ENCODE results near the gene ABAT.
"Not testable (repeated sequence)": the region's sequence is repeated elsewhere in the genome, so short reads cannot be mapped to it uniquely, and the experiment has no call there.

ABAT gene

DNA sequence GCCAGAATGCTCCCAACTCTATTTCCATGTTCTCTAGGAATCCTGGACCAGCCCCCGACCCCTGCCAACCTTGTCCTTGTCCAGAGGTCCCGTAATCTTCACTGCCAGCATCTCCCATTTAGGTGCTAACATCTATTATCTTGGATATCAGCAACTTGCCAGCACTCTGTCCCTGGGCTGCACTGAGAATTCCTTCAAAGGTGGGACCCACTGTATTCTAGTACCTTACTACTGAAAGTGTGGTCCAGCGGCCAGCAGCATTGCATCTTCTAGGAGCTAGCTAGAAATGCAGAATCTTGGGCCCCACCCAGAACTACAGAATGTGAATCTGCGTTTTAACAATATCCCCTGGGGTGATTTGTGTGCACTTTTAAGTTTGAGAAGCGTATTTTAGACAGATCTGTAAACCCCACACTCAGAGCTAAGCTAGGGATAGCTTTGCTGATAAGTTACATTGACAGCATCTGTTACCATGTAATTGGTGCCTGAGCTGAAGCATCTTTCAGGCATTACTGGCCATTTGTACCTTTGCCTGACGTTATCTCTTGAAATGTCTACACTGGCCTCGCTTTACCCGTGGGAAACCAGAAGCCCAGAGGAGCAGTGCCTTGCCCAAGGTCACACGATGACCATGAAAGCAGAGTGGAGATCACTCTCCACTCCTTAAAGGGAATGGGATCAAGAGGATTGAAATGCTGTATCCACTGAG, 8.3 kb downstream of the ABAT start:
- DNase-seq (ENCODE audit: low spot score): no peak

DNA sequence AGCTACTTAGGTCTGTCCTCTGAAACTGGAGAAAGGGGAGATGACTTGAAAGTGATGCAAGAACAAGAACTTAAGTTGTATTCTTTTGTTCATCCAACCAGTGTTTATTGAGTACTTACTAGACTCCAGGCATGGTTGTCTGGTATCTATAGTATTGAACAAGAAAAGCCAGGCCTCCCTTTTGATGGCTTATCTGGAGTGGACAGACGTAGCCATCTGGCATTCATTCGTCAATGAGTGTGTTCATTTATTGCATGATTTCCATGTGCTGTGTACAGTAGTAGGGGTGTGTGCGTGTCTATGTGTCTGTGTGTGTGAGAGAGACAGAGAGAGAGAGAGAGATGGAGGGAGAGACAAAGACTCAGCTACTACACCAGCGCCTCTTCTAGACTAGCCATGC, 9.2 kb downstream of the ABAT start:
- DNase-seq (ENCODE audit: low spot score): no peak

DNA sequence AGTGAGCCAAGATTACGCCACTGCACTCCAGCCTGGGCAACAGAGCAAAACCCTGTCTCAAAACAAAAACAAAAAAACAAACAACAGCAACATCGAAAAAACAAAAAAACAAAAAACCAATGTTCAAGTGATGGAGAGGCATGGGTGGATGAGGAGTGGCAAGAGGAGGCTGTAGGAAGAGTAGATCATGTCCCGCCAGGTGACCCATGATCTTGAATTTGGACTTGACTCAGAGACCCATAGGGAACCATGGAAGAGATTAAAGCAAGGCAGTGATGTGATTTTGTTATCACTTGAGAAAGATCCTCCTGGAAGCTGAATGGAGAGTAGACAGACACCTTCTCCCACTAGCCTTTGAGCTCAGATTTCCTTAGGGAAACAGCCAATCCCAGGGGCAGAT, 11.2 kb downstream of the ABAT start:
- no peak for DNase-seq (ENCODE audit: low spot score)

DNA sequence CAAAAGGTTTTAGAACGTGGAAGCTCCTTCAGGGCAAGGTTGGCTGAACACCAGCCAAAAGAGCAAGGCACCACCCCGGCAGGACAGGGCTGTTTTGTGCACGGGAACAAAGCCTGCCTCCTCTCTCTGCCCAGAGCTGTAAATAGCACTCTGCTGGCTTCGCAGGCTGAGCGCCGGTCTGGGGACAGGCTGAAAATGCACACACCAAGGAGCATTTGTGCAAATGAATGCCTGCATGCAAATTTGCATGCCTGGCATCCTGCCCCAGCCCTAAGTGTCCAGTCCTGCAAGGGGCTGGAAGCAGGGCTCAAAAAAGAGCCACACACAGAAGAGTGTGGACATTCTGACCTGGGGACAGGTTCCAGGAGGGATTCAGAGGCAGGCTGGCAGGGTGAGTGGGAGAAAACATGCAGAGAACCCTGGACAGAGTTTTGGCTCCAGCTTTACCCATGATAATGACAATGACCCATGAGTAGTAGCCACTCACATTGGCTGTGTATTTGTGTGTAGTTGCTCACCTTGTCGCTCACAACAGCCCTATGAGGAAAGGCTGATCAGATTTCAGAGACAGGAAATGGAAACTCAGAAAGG, 11.7 kb downstream of the ABAT start:
- no peak for DNase-seq (ENCODE audit: low spot score)

DNA sequence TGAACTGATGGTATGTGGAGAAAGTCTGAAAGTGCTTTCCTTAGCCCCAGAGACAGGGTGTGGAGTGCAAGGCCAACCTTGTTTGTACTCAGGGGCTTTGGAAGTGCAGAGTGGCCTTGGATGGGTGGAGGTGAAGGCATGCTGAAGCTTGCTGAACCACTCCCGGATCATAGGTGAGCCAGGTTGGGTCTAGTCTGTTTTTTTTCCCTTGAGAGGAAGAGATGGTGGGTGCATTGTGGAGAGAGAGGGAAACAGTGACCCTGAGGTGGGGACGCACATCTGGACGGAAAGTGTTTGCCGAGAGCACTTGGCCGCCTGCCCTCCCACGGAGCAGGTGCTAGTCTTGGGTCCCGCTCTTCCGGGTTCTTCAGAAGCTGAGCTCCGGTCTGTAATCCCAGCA, 12.5 kb downstream of the ABAT start:
- DNase-seq (ENCODE audit: low spot score): no peak

DNA sequence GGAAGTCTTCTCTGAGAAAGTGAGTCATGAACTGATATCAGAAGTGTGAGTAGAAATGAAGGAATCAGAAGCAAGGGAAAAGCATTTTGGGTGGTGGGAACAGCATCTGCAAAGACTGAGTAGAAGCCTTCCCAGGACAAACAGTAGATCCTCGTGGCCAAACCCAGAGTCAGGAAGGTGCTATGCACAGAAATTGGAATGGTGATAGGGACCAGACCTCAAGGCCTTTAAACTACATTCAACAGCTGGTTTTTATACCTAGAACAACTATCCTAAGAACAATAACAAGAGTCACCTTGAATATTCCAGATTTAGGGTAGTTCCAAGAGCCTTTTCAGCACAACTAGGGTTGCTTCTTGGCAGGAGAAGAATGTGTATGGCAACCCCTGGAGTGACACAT, 15.3 kb downstream of the ABAT start:
- no peak for DNase-seq (ENCODE audit: low spot score)

DNA sequence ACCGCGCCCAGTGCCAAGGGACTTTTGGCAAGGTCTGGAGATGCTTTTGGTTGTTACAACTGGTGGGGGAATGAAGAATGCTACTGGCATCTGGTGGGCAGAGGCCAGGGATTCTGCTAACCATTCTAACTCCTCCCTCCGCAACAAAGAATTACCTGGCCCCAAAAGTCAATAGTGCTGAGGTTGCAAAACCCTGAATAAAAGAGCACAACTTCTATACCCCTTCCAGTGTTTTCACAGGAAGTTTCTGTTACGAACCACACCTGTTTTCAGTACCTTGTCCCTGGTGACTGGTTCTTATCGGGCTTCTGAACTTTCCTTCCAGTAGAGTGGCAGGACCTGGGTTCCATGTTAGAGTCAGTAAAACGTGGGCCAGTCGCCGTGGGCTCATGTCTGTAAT, 17.3 kb downstream of the ABAT start:
- DNase-seq (ENCODE audit: low spot score): no peak

DNA sequence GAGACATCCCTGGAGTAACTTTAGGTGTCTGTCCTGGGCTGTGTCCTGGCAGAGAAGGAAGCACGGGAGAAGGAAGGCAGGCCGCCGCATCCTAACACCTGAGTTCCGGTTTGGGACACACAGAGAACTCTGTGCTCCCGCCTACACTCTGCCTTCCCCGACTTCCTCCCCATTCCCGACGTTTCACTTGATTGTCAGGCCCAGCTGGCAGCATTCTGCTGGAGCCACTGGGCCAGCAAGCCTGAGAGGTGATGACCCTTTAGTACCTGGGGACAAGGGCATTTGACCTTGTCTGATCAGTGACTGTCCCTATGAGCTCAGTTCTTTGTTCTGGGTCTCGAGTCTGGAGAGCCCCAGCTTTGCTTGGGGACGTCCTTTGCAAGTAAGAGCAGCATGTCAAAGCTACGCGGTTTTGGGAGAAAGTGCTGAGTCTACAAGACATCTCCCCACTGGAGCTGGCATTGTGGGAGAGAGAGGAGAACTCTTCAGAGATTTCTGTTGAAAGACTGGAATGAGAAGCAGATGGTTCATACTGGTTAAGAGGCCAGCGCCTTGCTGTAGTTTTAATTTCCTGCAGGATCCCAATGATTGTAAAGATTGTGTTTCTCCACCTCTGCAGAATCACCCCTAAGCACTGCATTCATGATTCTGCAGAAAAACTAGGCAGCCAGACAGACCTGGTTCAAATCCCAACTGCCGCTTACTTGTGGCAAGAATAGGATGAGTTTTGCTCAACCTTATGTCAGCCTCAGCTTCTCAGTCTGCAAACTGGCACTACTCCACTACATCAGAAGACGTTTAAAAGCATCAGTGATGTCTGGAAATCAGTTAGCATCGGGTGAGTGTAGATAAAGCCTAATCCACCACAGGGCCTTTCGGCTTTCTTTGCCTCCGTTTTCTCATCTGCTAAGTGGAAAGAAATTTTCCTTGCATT, 20.6 kb downstream of the ABAT start:
- DNase-seq (ENCODE audit: low spot score): no peak

DNA sequence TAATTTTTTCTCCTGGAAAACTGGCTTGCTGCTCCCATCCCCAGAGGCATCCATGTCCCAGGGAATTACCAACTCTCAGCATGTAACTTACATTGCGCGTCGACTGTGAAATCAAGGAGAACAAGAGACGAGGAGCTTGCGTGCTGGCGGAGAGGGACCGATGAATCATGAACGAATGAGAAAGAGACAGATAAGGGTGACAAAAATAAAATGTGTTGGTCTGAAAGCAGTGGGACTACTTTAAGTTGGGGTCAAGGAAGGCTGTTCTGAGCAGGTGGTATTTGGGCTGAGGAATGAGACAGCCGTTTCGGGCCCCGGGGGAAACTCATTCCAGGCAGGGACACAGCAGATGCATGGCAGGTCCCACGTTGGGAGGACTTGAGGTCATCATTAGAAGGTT, 22.5 kb downstream of the ABAT start:
- no peak for DNase-seq (ENCODE audit: low spot score)

DNA sequence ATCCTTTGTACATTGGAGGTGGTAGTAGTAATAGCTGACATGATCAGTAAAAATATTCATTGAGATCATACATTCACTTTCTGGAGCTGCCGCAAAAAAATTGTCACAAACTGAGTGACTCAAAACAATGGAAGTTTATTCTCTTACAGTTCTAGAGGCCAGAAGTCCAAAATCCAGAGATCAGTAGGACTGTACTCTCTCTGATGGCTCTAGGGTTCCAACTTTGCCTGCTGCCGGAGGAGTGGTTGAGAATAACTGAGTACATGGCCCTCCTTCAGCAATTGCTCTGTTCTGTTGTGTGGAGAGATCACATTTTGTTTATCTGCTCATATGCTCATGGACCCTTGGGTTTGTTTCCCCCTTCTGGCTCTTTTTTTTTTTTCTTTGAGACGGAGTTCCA, 23.5 kb downstream of the ABAT start:
- DNase-seq (ENCODE audit: low spot score): no peak

DNA sequence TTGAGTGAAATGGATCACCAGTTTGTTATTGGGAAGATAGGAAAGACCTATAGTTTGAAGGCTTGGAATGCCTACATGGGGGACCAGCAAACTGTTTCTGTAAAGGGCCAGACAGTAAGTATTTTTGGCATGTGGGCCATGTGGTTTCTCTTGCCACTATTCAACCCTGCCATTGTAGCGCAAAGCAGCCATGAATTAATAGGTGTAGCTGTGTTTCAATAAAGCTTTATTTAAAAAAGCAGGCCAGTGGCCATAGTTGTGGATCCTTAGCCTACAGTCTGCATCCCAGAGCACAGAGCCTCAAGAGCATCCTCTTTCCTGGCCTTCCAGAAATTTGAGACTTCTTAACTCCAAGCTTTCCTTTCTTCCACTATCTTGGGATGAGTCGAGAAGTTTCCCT, 29.3 kb downstream of the ABAT start:
- DNase-seq (ENCODE audit: low spot score): no peak

DNA sequence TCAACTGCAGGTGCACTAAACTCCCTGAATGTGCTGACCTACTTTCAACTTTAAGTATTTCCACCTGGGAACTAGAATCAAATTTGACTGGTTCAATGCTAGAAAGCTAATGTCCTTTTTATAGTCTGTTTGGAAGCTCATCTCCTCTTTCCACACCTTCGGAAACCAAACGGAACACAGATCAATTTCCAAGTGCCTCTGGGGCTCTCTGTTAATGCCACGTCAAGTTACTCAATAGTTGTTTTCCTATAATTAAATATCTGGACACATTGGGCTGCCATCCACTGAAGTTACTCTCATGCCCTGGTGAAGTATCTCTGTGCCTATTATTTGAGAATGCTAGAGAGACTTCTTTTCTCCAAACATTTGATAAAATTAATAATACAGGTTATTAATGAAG, 29.7 kb downstream of the ABAT start:
- DNase-seq (ENCODE audit: low spot score): no peak

DNA sequence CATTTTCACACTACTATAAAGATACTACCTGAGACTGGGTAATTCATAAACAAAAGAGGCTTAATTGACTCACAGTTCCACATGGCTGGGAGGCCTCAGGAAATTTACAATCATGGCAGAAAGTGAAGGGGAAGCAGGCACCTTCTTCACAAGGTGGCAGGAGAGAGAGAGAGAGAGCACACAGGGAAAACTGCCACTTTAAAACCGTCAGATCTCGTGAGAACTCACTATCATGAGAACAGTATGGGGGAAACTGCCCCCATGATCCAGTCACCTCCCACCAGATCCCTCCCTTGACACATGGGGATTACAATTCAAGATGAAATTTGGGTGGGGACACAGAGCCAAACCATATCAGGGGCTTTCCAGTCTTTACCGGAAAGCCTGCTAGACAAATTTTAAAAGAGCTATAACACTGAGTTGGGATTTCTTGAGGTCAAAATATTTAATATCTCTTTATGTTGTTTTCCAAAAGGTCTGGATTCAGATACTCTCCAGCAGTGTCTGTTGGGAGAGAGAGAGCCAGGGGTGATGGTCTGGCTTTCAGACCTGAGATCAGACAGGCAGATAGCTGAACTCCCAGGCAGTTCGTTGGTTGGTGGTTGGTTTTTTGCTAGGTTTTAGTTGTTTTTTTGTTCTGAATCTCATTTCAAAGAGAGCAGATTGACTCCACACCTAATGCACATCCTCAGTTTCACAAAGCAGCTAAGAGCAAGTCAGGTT, 30.8 kb downstream of the ABAT start:
- DNase-seq (ENCODE audit: low spot score): not testable (repeated sequence)

DNA sequence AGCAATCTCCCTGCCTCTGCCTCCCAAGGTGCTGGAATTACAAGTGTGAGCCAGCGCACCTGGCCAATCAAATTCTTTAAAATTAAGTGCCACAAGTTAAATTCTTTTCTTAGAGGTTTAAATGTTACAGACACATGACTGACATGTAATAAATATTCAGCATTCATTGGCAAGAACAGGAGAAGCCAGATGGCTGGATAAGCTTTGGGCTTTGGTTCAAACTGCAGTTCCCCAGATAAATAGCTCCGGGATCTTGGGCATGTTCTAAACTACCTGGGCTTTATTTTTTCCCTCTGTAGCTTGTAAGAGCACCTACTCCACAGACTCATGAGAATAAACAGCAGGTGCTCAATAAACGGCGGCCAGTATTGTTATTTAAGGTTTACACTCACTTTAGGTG, 34.1 kb downstream of the ABAT start:
- no peak for DNase-seq (ENCODE audit: low spot score)

DNA sequence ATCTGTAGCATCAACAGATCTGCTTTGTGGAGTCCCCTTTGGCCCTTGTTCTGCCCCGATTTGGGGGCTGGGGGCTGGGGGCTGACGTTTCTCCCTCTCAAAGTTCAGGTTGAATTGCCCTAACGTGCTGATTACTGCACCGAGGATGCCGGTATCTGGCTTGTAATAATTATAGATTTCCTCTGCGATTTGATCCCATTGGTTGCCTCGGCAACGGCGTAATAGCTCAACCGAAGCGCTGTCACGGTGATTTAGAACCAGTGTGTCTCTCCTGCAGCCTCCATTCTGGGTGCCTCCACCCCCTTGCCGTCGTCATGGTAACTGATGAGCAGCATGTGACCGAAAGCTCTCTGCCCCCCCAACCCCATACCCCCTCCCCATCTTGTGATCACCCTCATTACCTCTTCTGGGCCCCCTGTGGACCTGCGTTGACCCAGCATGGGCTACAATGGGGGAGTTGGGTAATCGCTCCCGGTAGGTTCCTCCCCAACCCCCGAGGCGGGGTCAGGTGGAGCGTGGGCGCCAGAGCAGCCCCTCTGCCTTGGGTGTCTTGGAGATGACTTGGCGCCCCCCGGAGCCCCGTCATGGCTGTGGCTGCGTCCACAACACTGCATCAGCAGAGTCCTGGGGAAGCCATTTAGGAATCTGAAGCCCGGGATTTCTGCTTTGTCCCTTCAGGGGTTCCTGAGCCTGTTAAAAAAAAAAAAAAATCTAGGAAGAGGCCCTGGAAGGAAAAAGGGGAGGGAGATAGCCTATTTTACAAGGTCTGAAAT, 38.4 kb downstream of the ABAT start:
- DNase-seq (ENCODE audit: low spot score): no peak

DNA sequence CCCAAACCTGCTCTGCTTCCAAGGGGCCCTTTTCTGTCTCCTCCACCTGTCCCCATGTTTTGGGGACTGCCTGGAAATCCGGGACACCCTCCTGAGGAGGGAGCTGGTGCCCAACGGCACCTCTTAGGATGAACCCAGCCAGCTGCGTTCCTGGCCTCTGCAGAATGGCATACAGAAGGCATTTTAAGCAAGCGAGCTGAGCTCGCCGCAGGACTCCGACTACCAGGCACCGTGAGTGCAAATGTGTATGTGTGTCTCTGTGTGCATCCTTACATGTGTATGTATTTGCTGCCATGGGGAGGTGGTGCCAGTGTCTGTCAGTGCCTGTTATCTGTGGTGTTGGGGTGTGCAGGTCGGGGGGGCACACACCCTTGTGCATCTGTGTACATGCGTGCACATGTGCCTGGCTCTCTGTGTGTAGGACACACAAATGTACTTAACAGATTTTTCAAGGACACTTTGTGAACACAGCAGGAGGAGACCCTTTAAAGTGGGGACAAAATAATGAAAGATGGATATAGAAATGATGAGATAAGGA, 39.3 kb downstream of the ABAT start:
- no peak for DNase-seq (ENCODE audit: low spot score)

DNA sequence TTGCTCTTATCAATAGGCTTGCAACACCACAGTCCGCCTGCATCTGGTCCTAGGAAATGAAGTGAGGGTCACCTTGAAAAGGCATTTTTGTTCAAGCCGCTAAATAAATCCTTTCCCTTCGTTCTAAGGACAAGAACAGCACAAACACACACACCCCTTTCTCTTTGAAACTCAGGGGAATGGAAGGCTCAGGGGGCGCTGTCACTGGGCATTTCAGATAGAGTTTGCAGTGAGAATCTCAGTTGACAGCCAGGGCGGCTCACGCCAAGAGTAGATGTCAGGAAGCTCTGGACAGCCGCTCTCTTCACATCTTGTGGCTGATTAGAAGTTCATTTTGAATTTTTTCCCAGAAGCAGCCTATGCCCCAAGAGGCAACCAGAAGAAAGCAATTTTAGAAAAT, 39.8 kb downstream of the ABAT start:
- no peak for DNase-seq (ENCODE audit: low spot score)

DNA sequence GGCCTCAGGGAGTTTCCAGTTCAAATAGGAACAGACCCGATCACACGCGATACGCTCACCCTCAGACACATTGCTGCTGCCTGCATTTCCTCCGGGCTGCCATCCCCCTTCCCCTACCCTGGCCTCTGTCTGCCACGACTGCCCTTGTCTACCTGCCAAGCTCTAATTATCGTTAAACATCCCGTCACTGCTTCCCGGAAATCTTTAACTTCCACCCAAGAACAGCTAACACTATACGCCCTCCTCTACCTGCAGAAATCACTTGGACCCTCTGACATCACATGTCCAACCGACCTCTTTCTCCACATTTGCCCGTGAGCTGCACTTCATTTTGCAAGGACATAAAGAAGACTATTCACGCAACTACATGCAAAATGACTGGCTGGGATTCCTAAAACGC, 40.4 kb downstream of the ABAT start:
- no peak for DNase-seq (ENCODE audit: low spot score)

DNA sequence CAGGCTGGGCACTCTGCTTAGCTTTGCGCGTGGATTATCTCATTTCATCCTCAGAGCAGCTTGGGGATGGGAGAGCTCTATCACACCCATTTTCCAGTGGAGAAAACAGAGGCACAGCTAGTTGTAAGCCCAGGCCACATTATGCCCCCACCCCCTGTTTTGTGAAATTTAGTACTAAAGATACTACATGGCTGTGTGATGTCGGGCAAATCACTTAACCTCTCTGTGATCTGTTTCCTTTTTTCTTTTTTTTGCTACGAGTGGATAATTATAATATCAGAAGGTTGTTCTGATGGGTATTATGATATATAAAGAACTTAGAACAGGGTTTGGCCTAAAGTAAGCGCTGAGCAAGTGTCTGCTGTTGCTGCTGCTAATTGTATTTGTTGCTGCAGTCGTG, 41.6 kb downstream of the ABAT start:
- no peak for DNase-seq (ENCODE audit: low spot score)

DNA sequence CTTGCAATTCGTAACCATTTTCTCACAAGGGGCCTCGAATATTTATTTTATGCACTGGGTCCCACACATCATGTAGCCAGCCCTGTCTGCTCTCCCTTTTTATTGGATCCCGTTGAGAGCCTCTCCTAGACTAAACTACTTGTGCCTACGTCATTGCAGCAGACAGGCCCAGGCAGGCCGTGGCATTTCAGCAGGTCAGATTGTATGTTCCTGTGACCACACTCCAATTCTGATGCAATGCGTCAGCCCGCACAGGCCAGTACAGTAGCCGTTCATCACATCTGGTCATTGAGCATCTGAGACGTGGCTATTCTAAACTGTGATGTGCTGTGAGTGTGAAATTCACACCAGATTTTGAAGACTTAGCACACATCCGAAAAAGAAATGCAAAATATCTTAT, 42.2 kb downstream of the ABAT start:
- no peak for DNase-seq (ENCODE audit: low spot score)

DNA sequence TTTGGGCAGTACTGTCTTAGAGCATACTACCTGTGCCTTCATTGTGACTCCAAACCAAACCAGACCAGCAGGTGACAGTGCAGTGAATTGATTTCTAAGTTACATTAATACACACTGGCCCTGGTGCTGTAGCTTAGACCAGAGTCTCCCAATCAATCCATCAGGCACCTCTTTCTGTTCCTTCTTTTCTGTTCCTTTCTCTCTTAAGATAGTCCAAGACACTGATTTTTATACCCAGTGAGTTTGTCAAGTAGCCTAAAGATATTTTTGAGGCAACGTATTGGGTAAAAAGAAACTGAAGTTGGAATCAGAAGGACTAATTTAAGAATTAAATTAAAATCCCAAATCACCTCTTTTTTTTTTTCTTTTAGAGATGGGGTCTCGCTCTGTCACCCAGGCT, 43.1 kb downstream of the ABAT start:
- DNase-seq (ENCODE audit: low spot score): no peak
